HUES48 (cell line): ENCODE results near the gene TMEM92.

Experiments used
- H3K27ac ChIP-seq: one replicate; pipeline ENCODE4 v1.7.0; 2013; ENCODE audit warnings: low read depth, low read length, inconsistent platforms
- H3K27me3 ChIP-seq: 2 replicates; pipeline ENCODE4 v1.6.1; 2013; ENCODE audit warnings: mild to moderate bottlenecking, low read length; ENCODE audit not compliant: control insufficient read depth, insufficient read depth
- H3K36me3 ChIP-seq: 2 replicates; pipeline ENCODE4 v1.6.1; 2013; ENCODE audit warnings: low read length; ENCODE audit not compliant: control insufficient read depth, insufficient read depth
- H3K4me1 ChIP-seq: 2 replicates; pipeline ENCODE4 v1.6.1; 2013; ENCODE audit warnings: mild to moderate bottlenecking, low read length; ENCODE audit not compliant: control insufficient read depth, insufficient read depth
- H3K4me3 ChIP-seq: 2 replicates; pipeline ENCODE4 v1.5.1; 2013; ENCODE audit warnings: mild to moderate bottlenecking, low read depth, low read length
- H3K9ac ChIP-seq: 2 replicates; pipeline ENCODE4 v1.6.1; 2013; ENCODE audit warnings: mild to moderate bottlenecking, low read depth, low read length, moderate library complexity
- H3K9me3 ChIP-seq: 2 replicates; pipeline ENCODE4 v1.6.1; 2013; ENCODE audit warnings: low read length; ENCODE audit not compliant: control insufficient read depth, insufficient read depth

The TMEM92 gene

GRCh38 chr17:50318501-50319285 lies 44.4 kb downstream of the TMEM92 start:
- H3K4me3 ChIP-seq = no peak overlapping the region
- peak overlapping the region; percentile 17 for H3K27ac ChIP-seq
- H3K9me3 ChIP-seq = no peaks in the 10 kb centered on the region
- no peak overlapping the region for H3K9ac ChIP-seq
- H3K27me3 ChIP-seq = no peaks in the 10 kb centered on the region
- peaks cover 15% of the 10 kb centered on the region for H3K4me1 ChIP-seq
- no peaks in the 10 kb centered on the region for H3K36me3 ChIP-seq

GRCh38 chr17:50319306-50320004 lies 45.2 kb downstream of the TMEM92 start:
- Histone ChIP-seq H3K4me3 (no peak overlapping the region), H3K27me3 (no peaks in the 10 kb centered on the region), H3K36me3 (no peaks in the 10 kb centered on the region), H3K9me3 (no peaks in the 10 kb centered on the region), H3K4me1 (peaks cover 15% of the 10 kb centered on the region), H3K9ac (no peak overlapping the region), H3K27ac (peak overlapping the region; percentile 17)

GRCh38 chr17:50322271-50322670 lies 48.0 kb downstream of the TMEM92 start:
- H3K9me3 ChIP-seq = no peaks in the 10 kb centered on the region
- H3K9ac ChIP-seq = no peak overlapping the region
- H3K4me3 ChIP-seq = no peak overlapping the region
- H3K36me3 ChIP-seq = no peaks in the 10 kb centered on the region
- H3K27me3 ChIP-seq = no peaks in the 10 kb centered on the region
- peaks cover 15% of the 10 kb centered on the region for H3K4me1 ChIP-seq
- H3K27ac ChIP-seq = no peak overlapping the region

GRCh38 chr17:50323060-50323459 lies 48.8 kb downstream of the TMEM92 start:
- Histone ChIP-seq H3K36me3 (no peaks in the 10 kb centered on the region), H3K9ac (no peak overlapping the region), H3K9me3 (no peaks in the 10 kb centered on the region), H3K27me3 (no peaks in the 10 kb centered on the region), H3K27ac (no peak overlapping the region), H3K4me1 (peaks cover 15% of the 10 kb centered on the region), H3K4me3 (no peak overlapping the region)

GRCh38 chr17:50325906-50326305 lies 51.6 kb downstream of the TMEM92 start:
- Histone ChIP-seq H3K9ac (no peak overlapping the region), H3K9me3 (no peaks in the 10 kb centered on the region), H3K36me3 (no peaks in the 10 kb centered on the region), H3K4me1 (no peaks in the 10 kb centered on the region), H3K27ac (no peak overlapping the region), H3K27me3 (no peaks in the 10 kb centered on the region), H3K4me3 (no peak overlapping the region)

DNA sequence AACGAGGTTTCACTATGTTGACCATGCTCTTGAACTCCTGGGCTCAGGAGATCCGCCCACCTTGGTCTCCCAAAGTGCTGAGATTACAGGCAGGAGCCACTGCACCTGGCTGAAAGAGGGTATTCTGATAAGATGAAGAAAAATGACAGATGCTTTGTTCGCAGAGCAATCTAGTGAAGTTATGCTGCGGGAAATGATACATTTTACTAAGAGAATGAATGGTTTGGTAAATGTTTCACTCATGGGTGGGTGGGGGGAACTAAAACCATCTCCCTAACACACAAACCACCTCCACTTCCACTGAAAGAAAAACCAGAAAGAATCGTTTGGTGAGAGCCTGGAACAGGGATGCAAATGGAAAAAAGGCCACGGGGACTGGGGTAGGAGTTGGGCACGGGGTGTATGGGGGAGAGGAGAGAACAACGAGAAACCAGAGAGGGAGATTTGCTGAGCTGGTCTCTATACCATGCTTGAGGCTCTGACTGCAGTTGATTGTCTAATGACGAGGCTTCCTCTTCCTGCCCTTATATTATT lies 52.6 kb downstream of the TMEM92 start:
- Histone ChIP-seq H3K4me1 (no peaks in the 10 kb centered on the region), H3K4me3 (no peak overlapping the region), H3K9me3 (no peaks in the 10 kb centered on the region), H3K27me3 (no peaks in the 10 kb centered on the region), H3K27ac (no peak overlapping the region), H3K9ac (no peak overlapping the region), H3K36me3 (no peaks in the 10 kb centered on the region)

DNA sequence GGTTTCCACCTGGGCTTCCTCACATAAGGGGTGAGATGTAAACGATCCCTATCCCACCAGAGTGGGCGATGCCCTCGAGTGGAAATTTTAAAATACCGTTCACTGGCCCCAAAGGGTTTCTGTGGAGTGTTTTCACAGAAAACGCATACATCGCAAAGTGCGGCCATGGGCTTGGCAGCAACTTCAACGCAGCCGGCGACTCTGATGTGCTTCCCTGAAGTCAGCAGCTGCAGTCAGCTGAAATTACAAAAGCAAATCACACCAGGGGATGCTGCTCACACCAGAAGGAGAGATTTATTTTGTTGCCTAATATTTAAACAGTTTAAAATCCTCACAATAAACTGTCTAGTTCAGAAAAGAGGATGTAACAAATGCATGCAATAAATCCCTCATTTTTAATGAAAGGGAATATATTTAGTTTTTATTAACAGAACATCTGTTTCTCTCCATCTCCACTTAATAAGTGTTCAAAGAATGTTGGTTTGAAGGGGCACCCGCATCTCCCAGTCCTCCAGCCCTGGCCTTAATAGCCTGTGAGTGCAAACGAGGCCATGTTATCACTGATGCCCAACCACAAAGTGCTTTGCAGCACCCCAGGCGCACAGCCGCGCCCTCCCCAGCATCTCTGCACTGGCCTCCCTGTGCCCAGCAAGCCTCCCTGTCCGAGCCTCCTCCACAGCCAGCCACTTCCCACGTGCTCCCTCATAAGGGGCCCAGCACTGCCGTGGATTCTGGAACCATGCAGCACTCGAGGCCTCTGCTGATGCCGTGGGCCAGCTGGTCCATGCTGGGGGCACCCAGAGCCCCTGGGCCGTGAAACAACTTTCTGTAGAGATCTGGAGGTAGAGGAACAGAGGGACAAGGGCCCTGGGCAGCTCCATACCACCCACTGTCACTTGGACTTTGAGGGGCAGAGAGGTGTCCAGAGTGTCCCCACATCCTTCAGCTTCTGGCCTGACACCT lies 54.4 kb downstream of the TMEM92 start:
- Histone ChIP-seq H3K4me1 (no peaks in the 10 kb centered on the region), H3K4me3 (no peak overlapping the region), H3K9ac (no peak overlapping the region), H3K9me3 (no peaks in the 10 kb centered on the region), H3K36me3 (no peaks in the 10 kb centered on the region), H3K27ac (no peak overlapping the region), H3K27me3 (no peaks in the 10 kb centered on the region)

GRCh38 chr17:50329716-50330115 lies 55.5 kb downstream of the TMEM92 start:
- no peaks in the 10 kb centered on the region for H3K4me1 ChIP-seq

DNA sequence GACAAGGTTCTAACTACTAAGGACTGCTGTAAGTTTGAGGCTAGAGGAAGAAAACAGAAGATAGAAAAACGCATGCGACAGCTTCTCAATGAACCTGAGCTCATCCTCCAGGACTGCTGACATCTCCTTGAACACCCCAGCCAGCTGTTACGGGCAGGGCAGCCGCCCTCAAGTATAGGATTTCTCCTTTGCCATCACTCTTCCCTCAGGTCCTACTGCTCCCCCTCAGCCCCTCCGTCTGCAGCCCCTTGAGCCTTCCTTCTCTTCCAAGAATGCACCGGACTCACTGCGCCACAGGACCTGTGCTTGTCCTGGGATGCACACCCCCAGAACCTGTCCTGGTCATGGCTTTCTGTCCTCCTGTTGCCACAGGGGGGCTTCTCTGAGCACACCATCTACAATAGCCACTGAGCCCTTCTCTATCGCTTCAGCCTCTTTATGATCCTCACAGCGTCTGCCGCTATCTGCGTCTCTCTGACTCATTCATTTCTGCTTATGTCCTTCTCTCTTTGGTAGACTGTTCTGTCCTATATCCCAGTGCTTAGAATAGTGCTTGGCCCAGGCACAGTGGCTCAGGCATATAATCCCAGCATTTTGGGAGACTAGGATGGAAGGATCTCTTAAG lies 56.0 kb downstream of the TMEM92 start:
- no peaks in the 10 kb centered on the region for H3K36me3 ChIP-seq
- H3K27ac ChIP-seq = no peak overlapping the region
- H3K4me1 ChIP-seq = no peaks in the 10 kb centered on the region
- H3K9me3 ChIP-seq = no peaks in the 10 kb centered on the region
- no peak overlapping the region for H3K4me3 ChIP-seq
- H3K9ac ChIP-seq = no peak overlapping the region
- H3K27me3 ChIP-seq = no peaks in the 10 kb centered on the region

More at GRCh38 chr17:50329716-50330115, 55.5 kb downstream of the TMEM92 start:
- no peak overlapping the region for H3K9ac ChIP-seq
- H3K27me3 ChIP-seq = no peaks in the 10 kb centered on the region
- H3K27ac ChIP-seq = no peak overlapping the region
- no peaks in the 10 kb centered on the region for H3K9me3 ChIP-seq
- no peaks in the 10 kb centered on the region for H3K36me3 ChIP-seq
- no peak overlapping the region for H3K4me3 ChIP-seq
